GM18502 (cell line): ENCODE results near the gene GRIA1.

Experiments used
- ATAC-seq: cut with Tn5 transposase; IDR thresholded peaks from one replicate; pipeline ENCODE4 v1.9.1; 2021; ENCODE audit warnings: mild to moderate bottlenecking; ENCODE audit not compliant: unreplicated experiment, poor library complexity

GRIA1 gene

DNA sequence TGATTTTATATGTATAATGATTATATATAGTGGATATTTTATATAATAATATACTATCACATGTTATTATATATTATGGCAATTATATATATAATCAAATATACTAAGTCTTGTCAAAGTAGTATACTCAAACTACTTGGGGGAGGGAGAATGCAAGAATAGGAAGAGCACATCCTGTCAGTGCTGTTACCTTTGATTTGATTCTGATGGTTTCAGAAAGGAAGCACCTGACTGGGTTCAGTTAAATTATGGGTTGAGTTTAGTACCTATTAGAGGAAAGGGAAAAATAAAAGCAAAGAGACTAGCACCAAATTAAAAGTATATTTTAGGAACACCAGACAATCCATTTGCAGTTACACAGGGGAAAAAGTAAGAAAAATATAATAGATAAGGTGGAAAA lies 107.6 kb downstream of the GRIA1 start:
- ATAC-seq, result peak; percentile 69

- peak; percentile 84 for ATAC-seq
These were observed 110.9 kb downstream of the GRIA1 start for GRCh38 chr5:153601377-153601776.

DNA sequence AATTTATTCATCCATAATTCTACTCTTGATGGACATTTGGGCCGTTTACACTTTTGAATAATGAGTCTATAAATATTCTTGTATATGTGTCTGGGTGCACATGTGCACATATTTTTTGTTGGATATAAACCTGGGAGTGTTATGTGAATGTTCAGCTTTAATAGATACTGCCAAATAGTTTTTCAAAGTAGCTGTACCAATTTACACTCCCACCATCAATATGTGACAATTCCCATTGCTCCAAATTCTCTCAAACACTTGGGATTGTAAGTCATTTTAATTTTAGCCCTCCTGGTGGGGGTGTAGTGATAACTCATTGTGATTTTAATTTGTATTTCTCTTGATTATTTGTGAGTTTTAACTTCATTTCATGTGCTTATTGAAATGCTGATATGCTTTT lies 114.9 kb downstream of the GRIA1 start:
- ATAC-seq, result no peak

- ATAC-seq, result no peak
These were observed 119.5 kb downstream of the GRIA1 start for GRCh38 chr5:153610009-153610408.

- ATAC-seq, result no peak
These were observed 120.3 kb downstream of the GRIA1 start for GRCh38 chr5:153610811-153611210.

GRCh38 chr5:153613144-153613543 lies 122.7 kb downstream of the GRIA1 start:
- ATAC-seq, result no peak

GRCh38 chr5:153613672-153614071 lies 123.2 kb downstream of the GRIA1 start:
- ATAC-seq, result no peak

- ATAC-seq, result no peak
These were observed 126.7 kb downstream of the GRIA1 start for GRCh38 chr5:153617190-153617589.

GRCh38 chr5:153618307-153618706 lies 127.8 kb downstream of the GRIA1 start:
- ATAC-seq, result no peak

GRCh38 chr5:153618867-153619266 lies 128.4 kb downstream of the GRIA1 start:
- ATAC-seq, result no peak

DNA sequence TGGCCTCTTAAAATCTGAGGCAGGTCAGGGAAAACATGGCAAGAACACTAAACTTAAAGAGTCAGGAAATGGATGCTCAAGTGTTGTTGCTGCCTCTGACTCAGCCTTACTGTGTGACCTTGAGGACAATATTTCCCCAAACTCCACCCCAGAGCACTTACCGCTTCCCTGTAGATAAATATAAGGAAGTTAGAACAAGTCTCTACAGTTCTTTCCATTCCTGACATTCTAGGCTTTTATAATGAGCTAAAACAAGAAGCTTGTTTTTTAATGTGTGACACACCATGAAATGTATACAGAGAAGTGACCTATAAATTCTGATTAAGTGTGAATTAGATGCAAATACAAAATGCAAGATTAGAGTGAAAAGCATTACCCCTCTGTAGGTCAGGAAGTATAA lies 129.3 kb downstream of the GRIA1 start:
- no peak for ATAC-seq

GRCh38 chr5:153623124-153623523 lies 132.7 kb downstream of the GRIA1 start:
- ATAC-seq, result no peak

DNA sequence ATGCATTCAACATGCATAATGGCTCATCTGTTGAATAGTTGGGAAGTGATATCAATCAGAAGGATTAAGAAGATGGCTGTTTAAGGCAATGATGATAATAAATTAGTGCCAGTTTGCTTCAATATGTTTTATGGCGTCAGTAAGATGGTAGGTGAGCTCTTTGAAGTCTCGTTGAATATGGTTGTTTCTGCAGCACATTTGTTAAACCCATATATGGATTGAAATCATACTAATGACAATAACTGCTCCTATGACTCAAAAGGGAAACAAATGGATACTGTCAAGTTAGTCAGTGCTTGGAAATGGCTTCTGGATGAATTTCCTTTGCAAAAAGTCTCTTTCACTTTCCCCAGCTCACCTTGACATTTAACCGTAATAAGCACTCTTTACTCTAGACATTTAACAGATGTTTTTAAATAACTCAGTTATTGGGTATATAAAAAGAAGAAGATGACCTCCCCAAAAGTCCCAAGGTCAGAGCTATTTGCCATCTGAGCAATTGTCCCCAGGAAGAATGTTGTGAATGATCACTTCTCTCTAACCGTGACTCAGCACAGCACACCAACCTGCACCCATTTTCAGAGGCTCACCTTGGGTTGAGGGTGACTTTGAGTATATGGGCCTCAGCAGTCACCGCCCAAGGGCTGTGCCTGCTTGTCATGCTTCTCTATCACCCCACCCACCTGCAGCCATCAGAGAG lies 133.4 kb downstream of the GRIA1 start:
- no peak for ATAC-seq

DNA sequence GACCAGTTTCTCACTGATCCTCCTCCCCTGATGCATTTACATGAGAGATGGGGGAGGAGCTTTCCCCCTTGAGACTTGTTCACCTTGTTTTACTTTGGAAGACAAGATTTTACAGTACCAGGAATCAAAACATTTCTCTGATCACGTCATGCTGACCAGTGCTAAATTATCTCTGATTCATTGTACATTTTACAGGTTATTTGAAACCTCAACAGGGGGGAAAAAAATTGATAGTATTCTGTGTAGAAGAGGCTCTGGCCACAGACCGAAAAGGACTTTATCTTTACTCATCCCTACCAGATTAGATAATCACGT lies 133.9 kb downstream of the GRIA1 start:
- ATAC-seq, result no peak

DNA sequence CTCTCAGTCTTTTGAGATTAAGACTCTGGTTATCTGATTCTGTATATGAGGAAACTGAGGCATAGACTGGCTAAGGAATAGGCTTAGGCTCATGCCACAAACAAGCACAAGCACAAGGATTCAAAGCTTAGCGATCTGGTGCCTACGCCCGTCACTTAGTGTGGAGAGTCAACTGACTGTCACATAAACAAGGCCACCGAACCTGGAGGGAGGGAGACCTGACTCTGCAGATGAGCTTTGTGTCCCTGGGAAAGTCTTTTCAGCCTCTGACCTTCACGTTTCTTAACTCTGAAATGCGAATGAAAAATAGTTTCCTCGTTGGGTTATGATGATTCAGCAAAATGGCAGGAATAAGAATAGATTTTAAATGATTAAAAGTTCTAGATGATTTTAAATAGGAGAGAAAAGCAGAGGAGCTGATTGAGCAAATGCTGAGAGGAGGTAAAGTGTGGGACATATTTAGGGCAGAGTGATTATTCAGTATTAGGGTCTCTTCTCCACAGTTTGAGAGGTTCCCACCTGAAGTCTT lies 135.4 kb downstream of the GRIA1 start:
- no peak for ATAC-seq

DNA sequence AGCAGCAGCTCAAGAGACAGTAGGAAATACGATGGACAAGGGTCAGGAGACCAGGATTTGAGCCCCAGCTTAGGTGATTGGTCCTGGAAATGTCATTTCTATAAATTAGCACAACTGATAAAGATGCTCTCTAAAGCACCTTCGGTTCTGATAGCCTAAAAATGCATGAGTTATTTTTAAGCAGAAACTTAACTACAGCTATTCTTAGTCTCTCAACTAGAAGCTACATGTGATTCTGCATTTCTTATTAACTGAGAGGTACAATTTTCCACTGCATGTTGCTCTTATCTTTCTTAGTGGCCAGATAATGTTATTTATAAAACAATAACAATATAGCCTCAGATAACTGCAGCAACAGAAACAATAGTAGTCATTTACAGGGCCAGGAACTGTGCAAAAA lies 136.4 kb downstream of the GRIA1 start:
- no peak for ATAC-seq

GRCh38 chr5:153629027-153629895 lies 138.8 kb downstream of the GRIA1 start:
- ATAC-seq, result no peak

- no peak for ATAC-seq
These were observed 140.1 kb downstream of the GRIA1 start for GRCh38 chr5:153630546-153630945.

DNA sequence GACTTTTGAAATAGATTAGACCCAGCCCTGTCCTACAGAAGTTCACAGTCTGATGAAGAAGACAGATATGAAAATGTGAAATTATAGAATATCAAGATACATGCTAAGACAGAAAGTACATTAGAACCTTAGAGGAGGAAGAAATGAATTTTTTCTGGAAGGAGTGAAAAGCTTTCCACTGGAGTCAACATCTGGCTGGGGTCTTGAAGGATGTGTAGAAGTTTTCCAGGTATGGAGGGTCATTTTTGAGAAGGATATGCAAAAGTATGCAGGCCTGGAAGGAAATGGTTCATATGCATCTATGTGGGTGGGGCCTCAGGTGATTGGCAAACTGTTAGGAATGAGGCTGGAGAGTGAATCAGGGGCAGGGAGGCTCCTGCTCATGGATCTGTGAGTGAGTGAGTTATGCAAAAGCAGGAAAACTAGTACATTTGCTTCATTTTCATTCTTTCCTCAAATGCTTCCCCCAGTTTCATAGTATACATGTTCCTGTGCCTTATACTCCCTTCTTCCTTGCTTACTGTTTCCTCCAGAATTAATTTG lies 142.3 kb downstream of the GRIA1 start:
- ATAC-seq, result no peak

DNA sequence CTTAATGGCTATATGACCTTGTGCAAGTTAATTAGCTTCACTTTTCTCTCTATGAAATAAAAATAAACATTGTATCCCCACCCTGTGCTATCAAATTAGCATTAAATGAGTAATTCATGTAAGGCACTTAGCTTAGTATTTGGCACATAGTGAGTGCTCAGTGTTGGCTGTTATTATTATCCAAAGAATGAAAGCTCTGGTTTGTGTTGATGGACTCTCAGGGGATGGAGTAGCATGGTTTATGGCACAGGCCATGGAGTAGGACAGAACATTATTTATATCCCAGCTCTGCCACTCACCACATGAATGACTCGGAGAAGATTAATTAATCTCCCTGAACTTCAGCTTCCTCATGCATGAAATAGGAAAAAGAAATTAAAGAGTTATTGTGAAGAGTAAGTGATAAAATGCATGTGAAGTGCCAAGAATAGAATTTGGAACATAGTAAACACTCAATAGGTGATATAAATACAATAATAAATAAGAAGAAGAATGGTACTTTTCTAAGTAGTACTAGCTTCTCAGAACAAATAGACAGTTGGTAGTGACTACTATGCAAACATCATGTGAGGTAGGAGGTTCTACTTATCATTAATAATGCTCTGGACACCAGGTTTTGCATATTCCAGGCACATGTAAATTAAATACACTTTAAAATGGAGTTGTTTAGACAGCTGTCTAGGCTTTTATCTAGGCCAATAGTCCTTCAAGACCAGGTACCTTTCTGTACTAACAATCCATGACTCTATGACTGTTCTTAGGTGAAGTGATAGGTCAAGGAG lies 146.4 kb downstream of the GRIA1 start:
- no peak for ATAC-seq

DNA sequence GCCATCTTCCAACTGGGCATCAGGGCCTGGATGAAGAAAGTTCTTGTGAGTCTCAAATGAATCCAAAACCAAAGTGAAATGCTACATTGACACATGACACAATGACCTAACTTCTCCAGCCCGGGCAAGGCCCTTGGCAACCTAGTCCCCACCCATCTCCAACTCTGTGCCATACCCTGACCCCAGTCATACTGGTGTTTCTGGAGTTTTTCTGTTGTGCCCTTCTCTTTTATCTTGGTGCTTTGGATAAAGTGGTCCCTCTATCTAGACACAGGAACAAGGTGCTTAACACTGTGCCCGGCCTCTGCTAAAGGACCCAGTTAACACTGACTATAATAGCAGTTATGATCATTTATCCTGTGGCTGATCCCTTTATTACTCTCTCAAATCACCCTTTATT lies 149.8 kb downstream of the GRIA1 start:
- ATAC-seq, result no peak
